A673 (cell line): ENCODE data around the gene DRAM1. TPM values are rescaled to one million over a fixed set of nuclear protein-coding genes. Genes with fewer than 3 reads are reported as not detected.
A peak's percentile ranks its signal among the peaks of the same experiment; 100 is the strongest.

ENCODE experiments used
- BruUV-seq: library from RNA; stranded (reverse); fragments of 400-500 nt; replicated peaks from 2 replicates; lab custom pipeline; 2021; lab: Mats Ljungman, UMichigan
- CTCF ChIA-PET: fragments of 300-600 bp; sonication (Branson Sonifier 250); formaldehyde crosslinking; loops from one replicate; lab custom pipeline; 2022; ENCODE audit warnings: antibody characterized with exemption; lab: Charles Lee
- POLR2A ChIA-PET: fragments of 300-600 bp; sonication (Branson Sonifier 250); formaldehyde crosslinking; loops from one replicate; lab custom pipeline; 2022; ENCODE audit warnings: antibody characterized with exemption; ENCODE audit not compliant: low non-redundant PET; lab: Charles Lee
- DNase-seq: peaks from one replicate; pipeline ENCODE4 v3.0.0-alpha.2; 2015; ENCODE audit warnings: low spot score
- H3K27ac ChIP-seq: fragments of 200-600 bp; sonication (generic); 2 replicates; pipeline ENCODE4 v1.5.1; 2016; ENCODE audit warnings: mixed run types, low read depth, mild to moderate bottlenecking, mixed read lengths, antibody characterized with exemption, low read length; ENCODE audit not compliant: poor library complexity, severe bottlenecking
- H3K27me3 ChIP-seq: fragments of 200-600 bp; sonication (generic); replicated peaks from 2 replicates; pipeline ENCODE4 v1.6.1; 2017; ENCODE audit warnings: mixed run types, low read depth, mild to moderate bottlenecking, mixed read lengths, antibody characterized with exemption, low read length; ENCODE audit not compliant: insufficient read depth, poor library complexity
- H3K36me3 ChIP-seq: fragments of 200-600 bp; sonication (generic); 2 replicates; pipeline ENCODE4 v1.6.1; 2016; ENCODE audit warnings: mixed run types, mild to moderate bottlenecking, mixed read lengths, antibody characterized with exemption, low read length; ENCODE audit not compliant: insufficient read depth, poor library complexity, severe bottlenecking
- H3K4me1 ChIP-seq: fragments of 200-600 bp; sonication (generic); 2 replicates; pipeline ENCODE4 v1.6.1; 2017; ENCODE audit warnings: mixed run types, mild to moderate bottlenecking, mixed read lengths, antibody characterized with exemption, low read length; ENCODE audit not compliant: insufficient read depth, poor library complexity, severe bottlenecking
- H3K4me3 ChIP-seq: fragments of 200-600 bp; sonication (generic); 2 replicates; pipeline ENCODE4 v1.5.1; 2016; ENCODE audit warnings: low read depth, mixed run types, mild to moderate bottlenecking, mixed read lengths, low read length; ENCODE audit not compliant: poor library complexity, severe bottlenecking
- H3K9me3 ChIP-seq: fragments of 200-600 bp; sonication (generic); 2 replicates; pipeline ENCODE4 v1.6.1; 2016; ENCODE audit warnings: mixed run types, low read depth, mild to moderate bottlenecking, mixed read lengths, antibody characterized with exemption, low read length; ENCODE audit not compliant: poor library complexity, severe bottlenecking
- CTCF ChIP-seq: fragments of 300-800, 200-600 bp; sonication (generic); conservative IDR thresholded peaks from 2 replicates; pipeline ENCODE4 v1.5.1; 2017; ENCODE audit warnings: low read depth, mild to moderate bottlenecking, antibody characterized with exemption, low read length, moderate library complexity, mixed read lengths
- EZH2 ChIP-seq: fragments of 200-600 bp; sonication (generic); IDR thresholded peaks from 2 replicates; pipeline ENCODE4 v1.6.1; 2017; ENCODE audit warnings: borderline replicate concordance, low read depth, mild to moderate bottlenecking, mixed read lengths, antibody characterized with exemption, low read length; ENCODE audit not compliant: poor library complexity, severe bottlenecking
- intact Hi-C: fragments of 100-400 bp; cut with micrococcal nuclease; formaldehyde crosslinking; loops from one replicate; pipeline ENCODE4 v1.10.0; 2022; ENCODE audit not compliant: unreplicated experiment
- total RNA-seq: library from RNA; stranded (reverse); gene quantifications from 2 replicates; pipeline ENCODE4 v1.2.3, GENCODE V29; 2021

The DRAM1 gene
- total RNA-seq, 1 experiment from 2014 or later: 10.5 TPM

GRCh38 chr12:101829639-101830366, 47.6 kb upstream of the DRAM1 start:
- ChIA-PET CTCF (interaction anchor here (0.7 to 2.2 kb wide), 5 partner anchors 8 to 56 kb away, joined by 3 to 13 read pairs (median 4); no protein-coding TSS in a partner anchor), POLR2A (no interaction called here)
- TF ChIP-seq EZH2: no peak
- no peak for TF ChIP-seq CTCF
- intact Hi-C loops: loop anchor here (2.0 kb wide), 2 partner anchors 51 to 339 kb away; no protein-coding TSS in a partner anchor
- Histone ChIP-seq H3K27ac (peak overlapping the region; percentile 33), H3K9me3 (no peaks in the 10 kb centered on the region), H3K36me3 (no peaks in the 10 kb centered on the region), H3K27me3 (no peaks in the 10 kb centered on the region), H3K4me1 (peaks cover 3% of the 10 kb centered on the region), H3K4me3 (peak overlapping the region; percentile 81)
- DNase-seq: no peak
- BruUV-seq: TSS peak; percentile 41

GRCh38 chr12:101830367-101831325, 46.7 kb upstream of the DRAM1 start, which contains the start of gene GNPTAB:
GNPTAB (minus strand) TSS chr12:101830959; CDS start chr12:101830675, 284 bp downstream.
- peaks cover 3% of the 10 kb centered on the region for H3K4me1 ChIP-seq
- no peaks in the 10 kb centered on the region for H3K36me3 ChIP-seq
- TF ChIP-seq EZH2: no peak
- peak; percentile 72 for TF ChIP-seq CTCF
- ChIA-PET POLR2A (no interaction called here), CTCF (interaction anchor here (0.6 to 2.2 kb wide), 9 partner anchors 9 to 1069 kb away, joined by 3 to 13 read pairs (median 3); no protein-coding TSS in a partner anchor)
- H3K27ac ChIP-seq: peak within 1 kb of the TSS; percentile 33
- no TSS peak for BruUV-seq
- H3K9me3 ChIP-seq: no peaks in the 10 kb centered on the region
- DNase-seq: peak; percentile 95
- H3K27me3 ChIP-seq: no peaks in the 10 kb centered on the region
- peak within 1 kb of the TSS; percentile 81 for H3K4me3 ChIP-seq
- intact Hi-C loops: loop anchor here (2.0 kb wide), 2 partner anchors 52 to 340 kb away; no protein-coding TSS in a partner anchor

GRCh38 chr12:101832030-101832429, 45.4 kb upstream of the DRAM1 start:
- TF ChIP-seq CTCF (no peak), EZH2 (no peak)
- no TSS peak for BruUV-seq

More at GRCh38 chr12:101832030-101832429, 45.4 kb upstream of the DRAM1 start:
- Histone ChIP-seq H3K36me3 (no peaks in the 10 kb centered on the region), H3K27ac (no peak overlapping the region), H3K9me3 (no peaks in the 10 kb centered on the region), H3K4me3 (no peak overlapping the region), H3K27me3 (no peaks in the 10 kb centered on the region), H3K4me1 (peaks cover 3% of the 10 kb centered on the region)
- no peak for DNase-seq
- CTCF ChIA-PET: no interaction called here
- intact Hi-C loops: no loop called here
- POLR2A ChIA-PET: no interaction called here
